GOT3 (cell line): Measurements from ENCODE around the gene TMEM176B.

Experiments used
- DNase-seq: peaks from one replicate; lab custom pipeline; 2025; ENCODE audit warnings: mixed read lengths; lab: John Stamatoyannopoulos, UW

The TMEM176B gene

DNA sequence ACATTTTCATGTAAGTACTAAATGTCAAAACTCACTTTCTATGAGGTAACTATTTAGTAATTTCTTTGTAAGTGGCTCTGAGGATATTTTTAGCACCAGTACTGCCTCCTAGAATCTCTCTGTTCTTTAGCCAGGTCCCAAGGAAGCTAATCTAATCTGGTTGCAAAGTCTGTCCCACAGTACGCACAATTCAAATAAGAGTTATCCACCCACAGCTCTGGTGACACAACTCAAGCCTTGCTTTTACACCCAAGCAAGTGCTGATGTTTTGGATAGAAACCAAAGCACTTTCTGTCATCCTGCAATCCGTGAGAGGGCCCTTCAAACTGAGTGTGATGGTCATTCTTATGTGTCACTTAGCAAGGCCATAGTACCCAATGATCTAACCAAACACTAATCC is 48.5 kb downstream of the TMEM176B start:
- DNase-seq: no peak

DNA sequence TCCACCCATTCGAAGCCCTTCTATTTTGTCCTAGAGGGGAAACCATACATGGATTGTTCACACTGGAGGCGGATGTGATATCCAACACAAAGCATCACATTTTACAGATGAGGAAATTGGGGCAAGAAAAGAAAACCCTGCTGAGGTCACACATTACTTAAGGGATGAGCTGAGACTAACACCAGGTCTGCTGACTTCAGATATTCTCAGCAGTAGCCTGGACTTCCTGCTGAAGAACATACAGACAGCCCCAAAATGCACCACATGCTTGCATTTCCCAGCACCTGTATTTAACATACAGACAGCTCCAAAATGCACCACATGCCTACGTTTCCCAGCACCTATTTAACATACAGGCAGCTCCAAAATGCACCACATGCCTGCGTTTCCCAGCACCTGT is 51.8 kb downstream of the TMEM176B start:
- no peak for DNase-seq

DNA sequence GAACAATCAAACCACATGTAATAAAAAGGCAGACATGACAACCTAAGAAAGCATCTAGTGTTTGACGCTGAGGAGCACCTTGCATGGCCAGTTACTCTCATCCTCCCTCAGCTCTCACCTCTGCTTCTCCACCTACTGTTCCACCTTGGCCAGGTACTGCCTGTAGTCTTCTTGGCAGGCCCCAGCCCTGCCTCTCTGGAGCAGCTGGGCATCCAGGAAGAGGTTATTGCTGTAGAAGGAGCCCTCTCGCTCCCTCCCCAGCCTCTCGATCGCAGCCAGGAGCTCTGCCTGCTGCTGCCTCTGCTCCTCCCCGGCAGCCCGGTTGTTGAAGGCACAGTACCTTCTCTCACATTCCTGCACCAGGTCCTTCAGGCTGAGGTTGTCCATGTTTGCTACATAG is 53.2 kb downstream of the TMEM176B start:
- no peak for DNase-seq

DNA sequence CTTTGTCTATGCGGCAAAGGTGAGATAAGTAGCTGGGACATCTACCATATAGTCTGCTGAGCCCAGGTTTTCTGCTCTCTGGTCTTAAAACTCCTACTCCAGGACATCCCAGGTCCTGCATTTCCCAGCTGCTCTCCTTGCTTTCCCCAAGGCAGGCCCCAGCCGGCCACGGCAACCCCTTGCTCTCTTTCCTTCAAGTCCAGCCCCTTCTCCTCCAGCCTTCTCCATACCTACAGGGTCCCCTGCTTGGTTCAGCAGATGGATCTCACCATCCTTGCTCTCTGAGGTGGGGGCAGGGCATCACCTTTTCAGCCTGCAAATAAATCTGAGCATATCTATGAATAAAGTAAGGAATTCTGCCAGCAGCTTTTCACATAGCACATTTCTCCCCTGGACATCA is 54.3 kb downstream of the TMEM176B start:
- DNase-seq: no peak

DNA sequence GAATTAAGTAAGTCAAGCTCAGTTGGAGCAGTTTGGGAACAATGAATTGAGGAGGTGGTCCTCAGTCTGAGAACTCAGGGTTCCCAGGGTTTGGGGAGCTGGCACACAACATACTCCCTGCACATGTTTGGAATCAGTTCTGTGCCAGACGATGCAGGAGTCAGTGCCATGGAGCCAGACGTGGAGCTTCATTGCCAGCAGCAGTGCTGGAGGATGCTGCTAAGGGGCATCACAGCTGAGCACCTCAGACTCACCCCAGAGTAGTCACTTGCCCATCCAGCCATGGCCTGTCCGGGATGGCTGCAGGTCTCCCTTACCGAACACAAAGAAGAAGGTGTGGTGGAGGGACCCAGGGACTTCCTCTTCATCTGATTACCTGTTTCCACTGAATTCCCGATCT is 55.1 kb downstream of the TMEM176B start:
- no peak for DNase-seq

DNA sequence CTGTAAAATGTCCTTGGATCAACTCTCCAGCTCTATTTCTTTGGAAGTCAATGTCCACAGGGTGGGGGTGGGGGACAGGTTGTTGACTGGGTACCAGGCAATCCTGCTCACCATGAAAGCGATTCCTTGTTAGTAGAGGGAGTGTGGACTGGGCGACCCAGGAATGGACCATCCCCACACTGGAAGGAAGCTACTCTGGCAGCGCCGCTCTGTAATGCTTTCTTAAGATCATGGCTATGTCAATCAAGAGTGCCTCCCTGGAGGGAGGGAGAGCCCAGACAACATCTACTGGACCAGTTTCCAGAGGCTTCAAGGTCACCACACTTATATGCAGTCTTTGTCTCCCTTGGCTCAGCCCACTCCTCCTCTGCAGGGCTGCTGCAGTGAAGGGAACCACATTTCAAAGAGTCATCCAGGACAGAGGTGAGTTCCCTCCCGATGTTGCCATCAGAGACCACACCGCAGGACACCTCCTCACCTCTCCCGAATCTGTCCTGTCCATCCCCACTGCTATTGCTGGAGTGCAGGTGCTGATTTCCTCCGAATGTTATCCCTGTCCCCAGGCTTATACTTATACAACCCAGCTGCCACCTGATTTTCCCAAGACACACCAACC is 56.0 kb downstream of the TMEM176B start:
- no peak for DNase-seq

DNA sequence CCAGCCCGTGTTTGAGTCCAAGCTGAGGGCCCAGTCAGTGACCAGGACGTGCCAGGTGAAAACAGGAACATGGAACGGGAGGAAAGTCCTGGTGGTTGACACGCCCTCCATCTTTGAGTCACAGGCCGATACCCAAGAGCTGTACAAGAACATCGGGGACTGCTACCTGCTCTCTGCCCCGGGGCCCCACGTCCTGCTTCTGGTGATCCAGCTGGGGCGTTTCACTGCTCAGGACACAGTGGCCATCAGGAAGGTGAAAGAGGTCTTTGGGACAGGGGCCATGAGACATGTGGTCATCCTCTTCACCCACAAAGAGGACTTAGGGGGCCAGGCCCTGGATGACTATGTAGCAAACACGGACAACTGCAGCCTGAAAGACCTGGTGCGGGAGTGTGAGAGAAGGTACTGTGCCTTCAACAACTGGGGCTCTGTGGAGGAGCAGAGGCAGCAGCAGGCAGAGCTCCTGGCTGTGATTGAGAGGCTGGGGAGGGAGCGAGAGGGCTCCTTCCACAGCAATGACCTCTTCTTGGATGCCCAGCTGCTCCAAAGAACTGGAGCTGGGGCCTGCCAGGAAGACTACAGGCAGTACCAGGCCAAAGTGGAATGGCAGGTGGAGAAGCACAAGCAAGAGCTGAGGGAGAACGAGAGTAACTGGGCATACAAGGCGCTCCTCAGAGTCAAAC is 57.7 kb downstream of the TMEM176B start:
- no peak for DNase-seq
